Fibroblast of skin of right quadriceps (primary cell): Measurements from ENCODE around the gene LENEP.

Experiments
- DNase-seq: peaks from one replicate; pipeline ENCODE4 v3.0.0-alpha.2; 2013

Gene LENEP

GRCh38 chr1:155033524-155033923, 40.1 kb downstream of the LENEP start, which contains the start of the genes DCST1 and DCST2:
Gene DCST1, plus strand, starts transcription at chr1:155033824. Its CDS starts 213 bp downstream, at chr1:155034037.
Gene DCST2, minus strand, starts transcription at chr1:155033781. Its CDS starts 80 bp downstream, at chr1:155033701.
- DNase-seq = no peak

GRCh38 chr1:155034318-155035208, 41.2 kb downstream of the LENEP start:
- DNase-seq = no peak

- DNase-seq = no peak
These were observed 42.5 kb downstream of the LENEP start for GRCh38 chr1:155035936-155036335.

- no peak for DNase-seq
These were observed 43.7 kb downstream of the LENEP start for GRCh38 chr1:155037043-155037442.

GRCh38 chr1:155037851-155038441, 44.6 kb downstream of the LENEP start:
- no peak for DNase-seq

- no peak for DNase-seq
These were observed 45.4 kb downstream of the LENEP start for GRCh38 chr1:155038602-155039307.

GRCh38 chr1:155039308-155039669, 45.9 kb downstream of the LENEP start:
- DNase-seq = no peak

- no peak for DNase-seq
These were observed 47.1 kb downstream of the LENEP start for GRCh38 chr1:155040358-155041093.

- DNase-seq = no peak
These were observed 49.4 kb downstream of the LENEP start for GRCh38 chr1:155042789-155043188.

- DNase-seq = no peak
These were observed 49.9 kb downstream of the LENEP start for GRCh38 chr1:155043301-155043702.

GRCh38 chr1:155043793-155044192, 50.4 kb downstream of the LENEP start:
- no peak for DNase-seq
